Suppressor macrophage treated with lipopolysaccharide for 4 hours (primary cell): ENCODE measurements around the gene FUT4.
"Not testable (repeated sequence)": the region's sequence is repeated elsewhere in the genome, so short reads cannot be mapped to it uniquely, and the experiment has no call there.

Experiments used
- DNase-seq: peaks from one replicate; pipeline ENCODE4 v3.0.0-alpha.2; 2020

Gene FUT4

GRCh38 chr11:94543695-94544645, at the start of gene FUT4:
TSS of gene FUT4 (plus strand) at chr11:94543921. CDS start at chr11:94544134, 213 bp downstream.
- DNase-seq, result peak; percentile 92

- peak; percentile 8 for DNase-seq
These were observed 49.5 kb upstream of the FUT4 start for GRCh38 chr11:94494126-94494680.

- no peak for DNase-seq
These were observed 43.5 kb upstream of the FUT4 start for GRCh38 chr11:94500181-94500580.

DNA sequence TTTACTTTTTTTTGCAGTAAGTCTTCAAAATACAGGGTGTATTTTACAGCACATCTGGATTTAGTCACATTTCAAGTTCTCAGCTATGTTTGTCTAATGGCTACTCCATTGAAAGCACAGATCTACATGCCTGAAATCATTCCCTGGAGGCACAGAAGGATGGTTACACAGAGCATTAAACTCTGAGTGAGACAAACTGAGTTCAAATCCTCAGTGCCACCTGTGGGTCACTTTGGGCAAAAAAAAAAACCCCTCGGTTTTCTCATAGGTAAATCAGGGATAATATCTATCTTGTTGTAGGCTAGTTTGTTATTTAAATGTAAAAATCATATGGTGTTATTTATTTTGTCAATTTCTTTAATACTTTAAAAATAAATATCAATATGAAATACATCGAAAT, 42.2 kb upstream of the FUT4 start:
- no peak for DNase-seq

- DNase-seq, result peak; percentile 81
These were observed 38.9 kb upstream of the FUT4 start for GRCh38 chr11:94504689-94505293.

GRCh38 chr11:94506513-94506912, 37.2 kb upstream of the FUT4 start:
- DNase-seq, result not testable (repeated sequence)

DNA sequence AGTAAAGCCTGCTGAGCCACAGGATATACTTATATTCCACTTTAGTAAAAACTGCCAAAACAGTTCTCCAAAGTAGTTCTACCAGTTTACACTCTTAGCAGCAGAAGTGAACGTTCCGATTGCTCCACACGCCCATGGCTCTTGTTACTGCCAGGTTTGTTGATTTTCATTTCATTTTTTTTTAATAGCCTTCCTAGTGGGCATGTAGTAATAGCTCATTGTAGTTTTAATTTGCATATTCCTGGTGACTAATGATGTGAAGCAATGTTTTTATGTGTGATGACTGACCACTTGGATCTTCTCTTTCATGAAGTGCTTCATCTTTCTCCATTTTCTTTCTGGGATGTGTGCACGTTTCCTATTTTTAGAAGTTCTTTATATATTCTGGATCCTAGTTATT, 36.2 kb upstream of the FUT4 start:
- peak; percentile 44 for DNase-seq

DNA sequence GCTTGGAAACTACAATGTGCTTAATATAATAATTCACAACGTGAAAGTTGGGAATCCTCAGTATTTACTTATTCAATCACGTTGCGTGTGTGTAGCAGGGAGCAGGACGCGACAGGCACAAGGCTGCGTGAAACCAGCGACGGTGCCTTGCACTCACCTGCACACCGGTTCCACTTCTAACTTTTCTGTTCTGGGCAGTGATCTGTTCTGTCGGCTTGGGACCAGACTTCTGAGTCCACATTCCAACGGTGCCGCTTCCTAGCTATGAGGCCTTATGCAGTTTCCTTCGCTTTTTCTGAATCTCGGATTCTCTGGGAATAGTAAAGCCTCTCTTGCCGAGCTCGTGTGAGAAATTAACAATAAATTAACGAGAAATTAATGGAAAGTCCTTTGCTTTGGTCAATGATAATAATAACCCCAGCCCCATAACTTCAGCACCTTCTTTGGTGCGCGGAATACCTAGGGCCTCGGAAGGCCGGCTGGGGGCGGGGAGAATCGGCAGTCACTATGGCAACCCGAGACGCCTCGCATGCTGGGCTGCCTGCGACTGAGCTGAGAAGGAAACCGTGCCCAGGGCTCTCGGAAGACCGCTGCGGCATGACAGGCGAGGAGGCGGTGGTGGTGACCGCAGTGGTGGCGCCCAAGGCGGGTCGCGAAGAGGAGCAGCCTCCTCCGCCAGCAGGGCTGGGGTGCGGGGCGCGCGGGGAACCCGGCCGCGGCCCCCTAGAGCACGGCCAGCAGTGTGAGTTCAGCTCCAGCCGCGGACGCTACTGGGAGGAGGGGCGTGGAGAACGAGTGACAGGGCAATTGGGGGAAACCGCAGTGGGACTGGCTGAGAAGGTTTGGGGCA, 31.6 kb upstream of the FUT4 start, which contains the start of gene C11orf97:
Gene C11orf97 (plus strand): TSS at position 530 of the 850 bp plus-strand sequence. CDS start 68 bp downstream, at position 598.
- peak; percentile 46 for DNase-seq

GRCh38 chr11:94513091-94513490, 30.6 kb upstream of the FUT4 start:
- DNase-seq, result no peak

DNA sequence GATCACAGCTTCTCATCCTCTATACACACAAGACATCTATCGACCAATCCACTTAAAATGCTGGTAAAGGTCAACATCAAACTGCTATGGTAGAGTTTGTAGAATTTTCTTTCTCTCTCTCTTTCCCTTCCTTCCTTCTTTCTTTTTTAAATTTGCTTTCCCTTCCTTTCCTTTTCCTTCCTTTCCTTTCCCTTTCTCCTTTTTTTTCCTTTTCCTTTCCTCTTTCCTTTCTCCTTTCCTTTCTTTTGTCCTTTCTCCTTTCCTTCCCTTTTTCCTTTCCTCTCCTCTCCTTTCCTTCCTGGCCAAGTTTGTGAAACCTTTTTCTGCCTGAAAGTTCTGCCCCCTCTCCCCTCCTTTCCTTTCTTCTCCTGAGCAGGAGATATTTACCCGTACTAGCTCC, 28.3 kb upstream of the FUT4 start:
- no peak for DNase-seq

GRCh38 chr11:94516725-94517124, 27.0 kb upstream of the FUT4 start:
- no peak for DNase-seq

GRCh38 chr11:94518300-94518699, 25.4 kb upstream of the FUT4 start:
- DNase-seq, result no peak

GRCh38 chr11:94519478-94520084, 24.1 kb upstream of the FUT4 start:
- DNase-seq, result peak; percentile 78

GRCh38 chr11:94521684-94522083, 22.0 kb upstream of the FUT4 start:
- peak; percentile 50 for DNase-seq

DNA sequence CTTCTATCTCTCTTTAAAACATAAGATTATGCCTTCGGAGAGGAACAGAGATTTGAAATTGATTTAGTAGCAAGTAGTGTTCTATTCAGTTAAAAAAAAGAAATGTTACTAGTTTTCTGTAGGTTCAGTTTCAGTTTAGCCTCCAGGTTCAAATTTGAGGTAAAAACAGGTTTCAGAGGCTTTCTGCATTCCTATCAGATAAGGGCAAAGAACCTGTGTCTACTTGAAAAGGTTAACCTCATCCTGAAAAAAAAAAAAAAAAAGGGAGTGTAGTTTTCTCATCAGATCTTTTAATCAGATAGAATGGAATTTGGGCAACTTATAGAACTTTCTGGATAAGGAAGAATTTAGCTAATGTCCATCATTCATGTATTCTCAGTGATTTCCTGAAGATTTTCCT, 19.4 kb upstream of the FUT4 start:
- no peak for DNase-seq

DNA sequence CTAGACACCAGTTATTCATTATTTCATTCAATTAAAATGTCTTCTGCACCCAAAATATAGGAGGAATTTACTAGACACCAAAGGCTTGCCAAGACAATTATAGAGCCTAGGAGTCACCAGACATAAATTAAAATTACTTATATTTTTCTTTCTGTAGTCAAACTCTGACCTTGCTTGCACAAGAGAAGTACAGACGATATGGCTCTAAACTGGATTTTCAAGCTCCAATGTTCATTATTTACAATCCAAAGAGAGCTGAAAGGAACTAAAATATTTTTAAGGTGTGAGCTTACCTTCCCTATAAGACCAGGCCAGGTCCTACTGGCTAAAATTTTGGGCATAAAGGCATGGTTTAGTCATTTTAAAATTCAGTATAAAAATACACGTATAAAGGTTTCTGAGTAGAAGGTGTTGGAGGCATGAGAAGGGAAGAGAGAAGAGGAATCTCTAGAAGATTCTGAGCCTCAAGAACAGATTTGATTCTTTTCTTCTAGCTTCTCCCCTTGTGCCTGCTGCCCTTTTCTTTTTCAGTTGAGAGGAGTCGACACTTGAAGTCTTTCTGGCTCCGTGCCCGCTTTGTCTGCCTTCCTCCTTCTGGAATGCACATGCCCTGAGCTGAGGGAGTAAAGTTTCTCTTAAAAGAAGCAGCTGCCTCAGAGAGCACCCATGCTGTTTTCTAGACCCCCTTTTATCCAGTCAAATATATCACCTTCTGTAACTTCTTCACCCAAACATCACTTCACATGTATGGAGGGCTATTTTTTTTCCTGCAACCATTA, 18.0 kb upstream of the FUT4 start:
- DNase-seq, result peak; percentile 71

GRCh38 chr11:94526645-94527438, 16.9 kb upstream of the FUT4 start:
- peak; percentile 31 for DNase-seq

- DNase-seq, result no peak
These were observed 15.2 kb upstream of the FUT4 start for GRCh38 chr11:94528551-94528950.

GRCh38 chr11:94532211-94532610, 11.5 kb upstream of the FUT4 start:
- DNase-seq, result no peak

DNA sequence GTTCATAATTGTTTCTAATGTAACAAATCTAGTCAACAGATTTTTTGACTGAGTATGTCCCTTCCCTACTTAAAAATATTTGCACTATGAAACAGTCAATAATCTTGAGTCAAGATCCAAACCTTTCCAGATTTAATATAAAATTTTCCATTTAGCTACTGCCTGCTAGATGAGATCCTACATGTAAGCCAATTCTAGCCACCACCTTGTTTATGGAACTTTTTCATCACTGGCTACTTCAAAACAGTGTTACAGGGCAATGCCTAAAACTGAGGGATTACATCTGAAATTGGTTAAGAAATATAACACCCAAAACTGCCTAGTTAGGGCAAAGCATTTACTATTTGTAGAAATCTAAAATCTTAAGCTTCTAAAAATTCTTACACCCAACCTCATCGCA, 10.5 kb upstream of the FUT4 start:
- no peak for DNase-seq
